H1 (cell line): ENCODE results near the gene RENBP.

Experiments used
- CEBPB ChIP-seq: IDR thresholded peaks from 2 replicates; pipeline ENCODE4 v1.6.1; 2012; ENCODE audit warnings: low read depth, low read length
- CTCF ChIP-seq, 3 experiments: IDR thresholded peaks; 1 replicate in 2 of 3; 2 replicates in 1 of 3; pipeline versions ENCODE4 v1.5.1 to v1.6.1; 2011; ENCODE audit warnings: low read length in 3 of 3, mild to moderate bottlenecking in 3 of 3, inconsistent platforms in 2 of 3, low read depth in 1 of 3, moderate library complexity in 1 of 3; ENCODE audit not compliant: insufficient read depth in 1 of 3; ENCODE audit errors: control extremely low read depth in 1 of 3
- EGR1 ChIP-seq: IDR thresholded peaks from 2 replicates; pipeline ENCODE4 v1.6.1; 2011; ENCODE audit warnings: low read depth, low read length, borderline replicate concordance
- EP300 ChIP-seq, 2 experiments: IDR thresholded peaks; 1 replicate in 1 of 2; 2 replicates in 1 of 2; pipeline ENCODE4 v1.6.1; 2011 to 2012; ENCODE audit warnings: low read depth in 2 of 2, low read length in 2 of 2, mild to moderate bottlenecking in 2 of 2, borderline replicate concordance in 1 of 2, inconsistent platforms in 1 of 2, moderate library complexity in 1 of 2
- GABPA ChIP-seq: IDR thresholded peaks from 2 replicates; pipeline ENCODE4 v1.6.1; 2011; ENCODE audit warnings: mild to moderate bottlenecking, low read length, moderate library complexity, borderline replicate concordance; ENCODE audit not compliant: insufficient read depth
- HDAC2 ChIP-seq, 2 experiments: fragments of 300-600 bp in 1 of 2; sonication (generic) in 1 of 2; IDR thresholded peaks; 2 replicates each; pipeline ENCODE4 v1.6.1; 2011 to 2012; ENCODE audit warnings: low read depth in 2 of 2, low read length in 2 of 2, mild to moderate bottlenecking in 2 of 2, moderate library complexity in 2 of 2, borderline replicate concordance in 1 of 2, inconsistent platforms in 1 of 2
- JUND ChIP-seq: IDR thresholded peaks from 2 replicates; pipeline ENCODE4 v1.6.1; 2011; ENCODE audit warnings: mild to moderate bottlenecking, improper control_type of control experiment, low read length
- MAX ChIP-seq: IDR thresholded peaks from 2 replicates; pipeline ENCODE4 v1.6.1; 2012; ENCODE audit warnings: inconsistent platforms
- POLR2A ChIP-seq, 2 experiments: IDR thresholded peaks; 1 replicate in 1 of 2; 2 replicates in 1 of 2; pipeline ENCODE4 v1.6.1; 2011; ENCODE audit warnings: low read depth in 2 of 2, low read length in 2 of 2, mild to moderate bottlenecking in 2 of 2; ENCODE audit errors: control extremely low read depth in 1 of 2
- USF2 ChIP-seq: IDR thresholded peaks from 2 replicates; pipeline ENCODE4 v1.6.1; 2011; ENCODE audit warnings: low read length, improper control_type of control experiment

GRCh38 chrX:153947009-153947769 lies 2.7 kb upstream of the RENBP start:
- no peak for TF ChIP-seq CEBPB
- TF ChIP-seq MAX: no peak
- TF ChIP-seq CTCF (IDR thresholded peaks at IDR 0.05; ENCODE audit: control extremely low read depth in 1 of 3, insufficient read depth in 1 of 3, low read depth in 1 of 3, low read length in 3 of 3): peak in 2 of 3 experiments; percentile 77 to 99; a peak in 3 of 4 replicates
- no peak for TF ChIP-seq HDAC2 (IDR thresholded peaks at IDR 0.05; ENCODE audit: borderline replicate concordance in 1 of 2, low read depth in 2 of 2, low read length in 2 of 2)
- no peak for TF ChIP-seq EGR1
- TF ChIP-seq GABPA: no peak
- no peak for TF ChIP-seq POLR2A (IDR thresholded peaks at IDR 0.05; ENCODE audit: control extremely low read depth in 1 of 2, low read depth in 2 of 2, low read length in 2 of 2)
- TF ChIP-seq EP300 (IDR thresholded peaks at IDR 0.05; ENCODE audit: borderline replicate concordance in 1 of 2, low read depth in 2 of 2, low read length in 2 of 2): no peak
- no peak for TF ChIP-seq USF2
- TF ChIP-seq JUND: no peak
